ENCODE results near the gene EYS.

- no peak for TF ChIP-seq CTCF (IDR thresholded peaks at IDR 0.05; ENCODE audit: control extremely low read depth in 1 of 3, insufficient read depth in 1 of 3, low read depth in 1 of 3, low read length in 3 of 3)
- no peak for TF ChIP-seq YY1 (IDR thresholded peaks at IDR 0.05; ENCODE audit: low read depth, low read length)
- TF ChIP-seq POLR2A (IDR thresholded peaks at IDR 0.05; ENCODE audit: control extremely low read depth in 1 of 2, low read depth in 2 of 2, low read length in 2 of 2), result no peak
- no peak for TF ChIP-seq POU5F1 (IDR thresholded peaks at IDR 0.05; ENCODE audit: low read depth, low read length)
- TF ChIP-seq BRCA1 (IDR thresholded peaks at IDR 0.05; ENCODE audit: low read depth, low read length), result no peak
- TF ChIP-seq BCL11A (IDR thresholded peaks at IDR 0.05; ENCODE audit: low read depth in 2 of 2, low read length in 2 of 2), result no peak
- TF ChIP-seq KDM5A (IDR thresholded peaks at IDR 0.05; ENCODE audit: low read length), result no peak
- TF ChIP-seq EP300 (IDR thresholded peaks at IDR 0.05; ENCODE audit: borderline replicate concordance in 1 of 2, low read depth in 2 of 2, low read length in 2 of 2), result no peak
- no peak for TF ChIP-seq EGR1 (IDR thresholded peaks at IDR 0.05; ENCODE audit: borderline replicate concordance, low read depth, low read length)
- TF ChIP-seq MAX (IDR thresholded peaks at IDR 0.05), result no peak
- TF ChIP-seq RAD21 (IDR thresholded peaks at IDR 0.05 in 1 of 2, conservative IDR thresholded peaks at IDR 0.05 in 1 of 2; ENCODE audit: low read depth in 2 of 2, low read length in 2 of 2), result no peak
- no peak for TF ChIP-seq JUN (IDR thresholded peaks at IDR 0.05; ENCODE audit: low read depth, low read length)
These were observed 1918.5 kb downstream of the EYS start for GRCh38 chr6:63788569-63788968.

All from H1 (cell line).